HG02840 (cell line): ENCODE measurements around the gene PLEKHA7.
"Not testable (repeated sequence)": the region's sequence is repeated elsewhere in the genome, so short reads cannot be mapped to it uniquely, and the experiment has no call there.

Source experiments
- ATAC-seq: cut with Tn5 transposase; IDR thresholded peaks from one replicate; pipeline ENCODE4 v1.9.1; 2021; ENCODE audit warnings: mild to moderate bottlenecking, moderate library complexity, moderate number of reproducible peaks; ENCODE audit not compliant: unreplicated experiment, low FRiP score

PLEKHA7 gene

GRCh38 chr11:16945671-16946469 is 68.3 kb downstream of the PLEKHA7 start:
- ATAC-seq: no peak

DNA sequence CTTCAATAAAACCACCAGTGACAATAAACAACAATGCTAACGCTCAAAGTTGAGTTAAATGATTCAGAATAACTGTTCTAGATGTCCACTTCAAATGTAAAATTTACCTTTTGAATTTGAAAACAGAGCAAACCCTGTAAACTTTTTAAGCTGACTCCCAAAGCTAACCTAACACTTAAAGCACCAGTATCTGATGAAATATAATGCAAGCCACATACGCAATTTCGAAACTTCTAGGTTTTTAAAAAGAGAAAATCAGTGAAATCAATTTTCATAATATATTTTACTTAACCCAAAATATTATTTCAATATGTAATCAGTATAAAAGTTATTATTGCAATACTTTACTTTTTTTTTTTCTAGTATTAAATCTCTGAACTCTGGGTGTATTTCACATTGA is 71.3 kb downstream of the PLEKHA7 start:
- no peak for ATAC-seq

GRCh38 chr11:16942342-16942741 is 71.9 kb downstream of the PLEKHA7 start:
- ATAC-seq: no peak

- no peak for ATAC-seq
Measured at GRCh38 chr11:16941935-16942334, 72.3 kb downstream of the PLEKHA7 start.

DNA sequence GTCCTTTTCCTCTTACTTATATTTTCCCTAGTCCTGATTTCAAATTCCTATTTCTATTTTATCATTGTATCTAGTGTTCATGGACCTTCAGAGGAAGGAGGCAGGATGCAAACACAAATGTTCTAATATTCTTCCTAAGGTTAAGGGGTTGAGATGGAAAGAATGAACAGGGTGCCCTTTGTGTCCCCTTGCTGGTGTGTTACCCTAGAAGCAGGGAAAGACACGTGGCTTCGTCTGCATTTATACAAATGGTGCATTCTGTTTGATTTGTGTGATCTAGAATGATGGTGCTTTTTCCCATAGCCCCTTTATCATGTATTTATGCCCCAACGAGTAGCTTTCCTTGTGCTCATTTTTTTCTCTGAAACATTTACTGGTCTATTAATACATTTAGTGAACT is 76.2 kb downstream of the PLEKHA7 start:
- ATAC-seq: no peak

DNA sequence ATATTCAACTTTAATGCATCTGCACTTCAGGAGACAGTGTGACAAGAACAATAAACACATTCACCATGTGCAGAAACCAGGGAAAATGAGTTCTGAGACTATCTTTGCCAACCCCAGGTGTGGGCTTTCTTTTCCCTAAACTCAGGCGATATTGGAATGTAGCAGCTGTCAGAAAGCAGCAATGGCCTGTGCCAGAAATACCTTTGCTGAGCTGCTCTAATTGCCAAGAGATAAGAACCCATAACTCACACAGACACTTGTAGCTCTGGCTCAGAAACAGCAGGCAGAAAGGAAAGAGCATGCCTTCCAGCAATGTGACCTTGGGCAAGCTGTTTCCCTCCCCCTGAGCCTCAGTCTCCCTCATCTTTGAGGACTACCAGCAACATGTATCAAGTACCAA is 77.6 kb downstream of the PLEKHA7 start:
- no peak for ATAC-seq

DNA sequence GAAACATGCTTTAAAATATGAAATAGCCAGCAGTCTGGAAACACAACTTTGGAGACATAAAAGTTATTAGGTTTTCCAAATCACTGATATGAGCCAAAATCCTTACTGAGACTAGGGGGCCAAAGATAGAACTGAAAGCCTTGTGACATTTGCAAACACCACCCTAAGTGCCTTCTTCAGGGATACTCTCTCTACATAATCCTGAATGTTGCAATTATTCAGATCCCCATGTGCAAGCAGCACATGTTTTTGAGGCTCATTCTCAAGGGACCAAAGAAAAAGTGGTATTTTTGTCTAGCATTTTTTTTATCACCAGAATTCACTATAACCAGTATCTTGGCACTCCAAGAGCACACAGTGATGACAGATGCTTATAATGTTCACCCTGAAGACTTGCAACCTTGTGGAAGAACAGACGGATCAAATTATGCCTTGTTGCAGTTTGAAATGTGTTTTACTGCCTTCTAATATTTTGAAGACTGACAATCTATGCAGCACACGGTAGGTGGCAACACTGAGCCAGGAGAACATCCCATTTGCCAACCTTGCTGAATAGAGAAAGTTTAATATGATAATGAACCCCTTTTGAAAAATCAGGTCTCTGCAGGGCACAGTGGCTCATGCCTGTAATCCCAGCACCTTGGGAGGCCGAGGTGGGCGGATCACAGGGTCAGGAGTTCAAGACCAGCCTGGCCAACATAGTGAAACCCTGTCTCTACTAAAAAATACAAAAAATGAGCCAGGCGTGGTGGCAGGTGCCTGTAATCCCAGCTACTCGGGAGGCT is 78.5 kb downstream of the PLEKHA7 start:
- no peak for ATAC-seq

DNA sequence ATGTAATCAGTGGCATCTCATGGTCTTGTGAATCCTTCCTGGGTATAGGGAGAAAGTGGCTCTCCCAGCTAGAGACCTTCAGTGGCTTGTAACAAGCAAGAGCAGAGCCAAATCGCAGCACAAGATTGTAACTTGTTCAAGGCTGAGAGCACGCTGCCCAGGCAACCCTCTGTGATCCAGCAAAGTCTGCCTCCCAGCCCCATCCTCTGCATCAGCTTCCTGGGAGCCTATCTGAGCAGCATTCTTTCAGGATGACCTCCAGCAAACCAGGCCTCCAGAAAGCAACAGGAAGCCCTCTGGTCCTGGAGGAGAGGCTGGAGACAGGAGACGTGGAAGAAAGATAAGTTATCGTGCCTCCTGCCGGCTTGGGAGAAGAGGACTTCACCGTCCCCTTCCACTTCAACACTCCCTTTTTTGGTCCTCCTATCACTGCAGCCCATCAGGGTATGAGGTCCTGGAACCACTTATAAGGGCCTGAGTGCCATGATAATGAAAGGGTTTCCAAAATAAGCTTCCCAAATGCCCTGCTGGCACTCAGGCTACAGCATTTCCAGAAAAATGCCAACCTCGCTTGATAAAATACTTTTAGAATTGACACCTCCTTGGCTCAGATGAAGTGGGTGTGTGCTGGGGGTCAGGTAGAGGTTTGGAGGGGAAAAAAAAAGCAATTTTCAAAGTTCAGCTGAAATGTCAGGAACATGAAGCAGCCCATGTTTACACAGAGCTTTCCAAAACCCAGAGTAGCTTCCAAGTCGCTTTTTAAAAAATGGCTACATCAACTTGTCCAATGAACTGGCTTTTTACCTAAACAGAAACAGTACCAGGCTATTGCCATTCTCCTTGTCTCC is 80.2 kb downstream of the PLEKHA7 start:
- ATAC-seq: no peak

DNA sequence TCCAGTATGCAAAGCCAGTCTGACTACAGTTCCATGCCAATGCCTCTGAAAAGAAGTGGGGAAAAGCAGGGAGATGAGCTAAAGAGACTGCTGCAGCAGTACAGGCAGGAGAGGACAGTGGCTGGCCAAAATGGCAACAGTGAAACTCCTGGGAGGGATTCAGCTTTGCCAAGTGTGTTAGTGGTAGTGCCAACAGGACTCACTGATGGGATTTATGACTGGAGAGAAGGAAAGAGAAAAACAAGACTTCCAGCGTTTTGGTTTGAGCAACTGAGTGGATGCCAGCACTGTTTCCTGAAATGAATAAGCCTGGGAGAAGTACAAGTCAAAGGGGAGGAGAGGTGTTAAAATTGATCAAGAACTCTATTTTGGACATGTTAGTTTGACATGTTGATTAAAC is 80.9 kb downstream of the PLEKHA7 start:
- no peak for ATAC-seq

DNA sequence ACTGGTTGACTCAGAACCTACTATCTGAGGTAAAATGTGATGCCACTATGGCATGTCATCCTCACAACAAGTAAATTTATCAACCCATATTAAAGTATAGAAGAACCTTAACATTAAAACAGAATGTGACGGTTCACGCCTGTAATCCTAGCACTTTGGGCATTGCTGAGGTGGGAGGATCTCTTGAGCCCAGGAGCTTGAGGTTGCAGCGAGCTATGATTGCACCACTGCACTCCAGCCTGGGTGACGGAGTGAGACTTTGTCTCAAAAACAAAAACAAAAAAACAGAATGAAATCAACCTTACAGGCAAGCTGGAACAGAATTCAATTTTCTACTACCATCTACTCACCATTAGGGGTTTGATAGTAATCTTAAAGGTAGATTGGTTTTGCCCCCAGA is 86.2 kb downstream of the PLEKHA7 start:
- no peak for ATAC-seq

GRCh38 chr11:16926883-16927626 is 87.2 kb downstream of the PLEKHA7 start:
- ATAC-seq: no peak

DNA sequence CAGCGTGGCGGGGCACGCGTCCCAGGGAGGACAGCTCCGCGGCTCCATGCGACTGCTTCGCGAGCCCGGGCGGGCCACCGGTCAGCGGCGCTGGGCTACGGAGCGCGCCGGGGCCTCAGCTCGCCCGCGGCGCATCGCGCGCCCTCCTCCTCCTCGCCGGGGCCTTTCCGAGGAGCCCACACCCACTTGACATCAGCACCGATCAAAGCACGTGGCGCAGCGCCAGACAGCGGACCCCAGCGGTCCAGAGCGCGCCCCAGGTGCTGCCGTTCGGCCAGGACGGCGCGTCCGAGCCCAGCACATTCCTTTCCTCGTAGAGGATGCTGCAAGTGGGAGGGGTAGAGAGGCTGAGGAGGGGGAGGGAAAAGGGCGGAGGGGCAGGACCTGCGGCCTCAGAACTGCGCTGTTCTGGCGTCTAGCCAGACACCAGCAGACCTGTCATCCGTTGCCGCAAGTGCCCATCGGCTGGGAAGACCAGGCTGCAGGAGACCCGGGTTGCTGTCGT is 88.6 kb downstream of the PLEKHA7 start:
- no peak for ATAC-seq

DNA sequence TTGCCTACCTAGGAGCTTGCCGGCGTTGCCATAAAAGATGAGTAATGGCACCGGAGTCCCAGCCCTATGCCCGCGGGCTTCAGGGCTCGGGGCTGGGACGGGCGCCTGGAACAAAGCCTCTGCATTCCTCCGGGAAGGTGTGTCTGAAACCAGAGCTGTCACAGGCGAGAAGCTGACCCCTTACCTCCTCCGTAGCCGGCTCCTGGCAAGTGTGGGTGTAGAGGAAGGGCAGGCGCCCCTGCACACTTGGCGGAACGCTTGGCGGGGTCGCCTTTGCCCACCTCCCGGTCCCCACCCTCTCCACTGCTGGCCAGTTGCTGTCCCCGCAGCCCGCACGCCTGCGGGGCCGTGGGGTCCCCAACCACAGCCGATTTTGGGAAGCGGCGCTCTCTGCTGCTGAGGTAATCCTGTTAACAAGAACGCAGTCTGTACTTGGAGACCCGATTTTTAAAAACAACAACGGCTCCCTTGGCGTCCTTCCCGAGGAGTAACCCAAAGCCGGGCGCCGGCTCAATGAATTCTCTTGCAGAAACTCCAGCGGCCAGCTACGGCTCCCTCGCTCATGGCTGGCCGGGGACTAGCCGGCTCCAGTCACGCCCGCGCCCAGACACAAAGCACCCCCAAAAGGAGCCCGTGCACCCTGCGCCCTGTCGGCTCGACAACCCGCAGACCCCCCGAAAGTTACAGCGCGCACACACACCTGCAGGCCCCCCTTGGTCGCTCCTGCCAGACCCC is 89.2 kb downstream of the PLEKHA7 start:
- ATAC-seq: no peak

DNA sequence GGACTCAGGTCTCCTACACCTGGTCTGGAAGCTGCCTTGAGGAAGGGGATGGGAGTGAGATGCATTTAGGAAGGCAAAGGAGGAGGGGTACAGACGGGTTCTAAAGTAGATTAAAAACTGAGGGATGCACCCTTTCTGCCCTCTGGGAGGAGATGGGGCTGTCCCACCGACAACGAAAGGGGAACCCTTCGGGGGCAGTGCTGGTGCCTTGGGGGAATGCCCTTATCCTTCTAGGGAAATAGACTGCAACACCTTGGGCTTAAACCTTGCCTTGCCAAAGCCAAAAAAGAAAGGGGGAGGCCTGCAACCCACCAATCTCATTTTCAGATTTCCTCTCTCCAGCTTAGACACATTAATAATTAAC is 89.8 kb downstream of the PLEKHA7 start:
- no peak for ATAC-seq

DNA sequence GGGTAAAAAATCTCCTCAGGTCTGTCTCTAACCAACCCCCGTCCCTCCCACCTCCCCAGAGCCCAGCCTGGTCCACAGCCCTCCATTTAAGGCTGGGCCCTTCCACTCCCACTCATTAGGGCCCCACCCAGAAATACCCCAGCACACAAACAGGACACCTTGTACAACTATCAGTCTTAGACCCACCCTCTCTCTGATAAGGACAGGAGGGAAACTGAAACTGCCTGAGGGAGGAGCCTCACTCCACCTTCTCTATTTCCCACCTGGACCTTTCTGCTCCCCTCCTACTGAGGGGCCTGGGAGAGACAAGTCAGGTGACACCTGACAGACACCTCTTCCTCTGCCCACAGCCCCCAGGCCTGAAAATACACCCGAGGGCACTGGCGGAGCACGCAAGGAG is 90.2 kb downstream of the PLEKHA7 start:
- no peak for ATAC-seq

DNA sequence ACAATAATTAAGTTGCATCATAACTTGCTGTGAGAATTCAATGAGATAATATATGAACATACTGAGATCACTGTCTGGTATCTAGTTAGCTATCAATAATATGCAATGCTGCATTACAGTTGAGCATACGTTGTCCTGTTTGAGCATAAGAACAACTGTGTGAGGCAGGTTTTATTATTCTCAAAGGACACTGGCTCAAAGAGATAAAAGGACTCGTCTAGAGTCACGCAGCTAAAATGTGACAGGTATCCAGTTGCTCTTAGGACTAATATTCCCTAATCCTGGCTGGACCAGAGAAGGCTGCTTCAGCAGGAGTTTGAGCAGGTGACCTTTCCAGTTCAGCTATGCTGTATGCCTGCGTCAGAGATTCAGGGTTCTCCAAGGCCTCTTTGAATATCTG is 92.5 kb downstream of the PLEKHA7 start:
- ATAC-seq: no peak

DNA sequence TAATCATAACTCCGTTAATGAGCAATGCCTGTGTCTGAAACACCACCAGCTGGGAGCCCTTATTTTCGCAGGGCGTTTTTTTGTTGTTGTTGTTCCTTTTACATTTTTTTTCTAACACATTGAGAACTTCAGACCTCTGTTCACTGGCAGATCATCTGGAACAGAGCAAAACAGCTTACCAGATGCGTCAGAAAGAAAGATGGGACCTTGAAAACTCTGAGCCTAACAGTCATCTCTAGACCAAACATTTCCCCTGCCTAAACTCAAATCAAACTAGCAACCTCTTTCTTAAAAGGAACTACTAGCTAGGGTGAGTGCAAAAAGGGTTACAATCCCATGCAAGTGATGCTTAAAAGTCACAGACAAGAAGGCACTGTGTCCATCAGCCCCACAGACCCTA is 93.2 kb downstream of the PLEKHA7 start:
- no peak for ATAC-seq

DNA sequence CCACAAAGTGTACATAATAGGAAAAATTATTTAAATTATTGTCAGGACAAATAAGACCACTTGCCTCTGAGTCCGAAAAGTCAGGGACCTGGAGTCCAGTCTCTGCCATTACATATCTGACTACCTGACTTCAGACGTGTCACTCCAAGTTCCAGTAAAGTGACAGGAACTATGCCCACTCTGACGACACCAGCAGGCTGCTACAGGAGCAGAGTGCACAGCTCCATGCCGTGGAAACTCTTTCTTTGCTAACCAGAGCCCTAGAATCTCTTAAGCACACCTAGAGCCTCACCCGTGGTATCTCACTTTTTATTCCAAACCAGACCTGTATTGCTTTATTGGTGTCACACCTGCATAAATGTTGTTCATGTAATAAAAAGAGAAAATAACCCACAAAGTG is 93.7 kb downstream of the PLEKHA7 start:
- no peak for ATAC-seq

GRCh38 chr11:16918543-16919182 is 95.6 kb downstream of the PLEKHA7 start:
- ATAC-seq: not testable (repeated sequence)
